Astrocyte (in vitro differentiated cells and primary cell): ENCODE measurements around the gene YOD1. TPM values are rescaled to one million over a fixed set of nuclear protein-coding genes. Genes with fewer than 3 reads are reported as not detected.
A peak's percentile ranks its signal among the peaks of the same experiment; 100 is the strongest.

Experiments
- DNase-seq: peaks from one replicate; pipeline ENCODE4 v3.0.0-alpha.2; 2010; ENCODE audit warnings: low read depth
- FAIRE-seq: peaks from 2 replicates; lab custom pipeline; 2011; peaks lifted over from hg19 to GRCh38; lab: Jason Lieb, UNC
- H2AFZ ChIP-seq: 2 replicates; pipeline ENCODE4 v1.6.0; 2012; ENCODE audit warnings: low read depth, low read length, inconsistent platforms
- H3K27ac ChIP-seq: 2 replicates; pipeline ENCODE4 v1.5.1; 2011; ENCODE audit warnings: low read depth, low read length, inconsistent platforms
- H3K27me3 ChIP-seq: 2 replicates; pipeline ENCODE4 v1.6.0; 2011; ENCODE audit warnings: low read length, inconsistent platforms; ENCODE audit not compliant: insufficient read depth
- H3K36me3 ChIP-seq: 2 replicates; pipeline ENCODE4 v1.5.1; 2011; ENCODE audit warnings: low read length, inconsistent platforms; ENCODE audit not compliant: insufficient read depth
- H3K4me1 ChIP-seq: 2 replicates; pipeline ENCODE4 v1.5.1; 2011; ENCODE audit warnings: low read length, inconsistent platforms; ENCODE audit not compliant: insufficient read depth
- H3K4me2 ChIP-seq: 2 replicates; pipeline ENCODE4 v1.6.0; 2012; ENCODE audit warnings: low read length, inconsistent platforms
- H3K4me3 ChIP-seq: 2 replicates; pipeline ENCODE4 v1.5.1; 2011; ENCODE audit warnings: low read depth, mild to moderate bottlenecking, low read length, inconsistent platforms; ENCODE audit not compliant: insufficient read depth
- H3K79me2 ChIP-seq: 2 replicates; pipeline ENCODE4 v1.6.0; 2012; ENCODE audit warnings: mild to moderate bottlenecking, low read length, inconsistent platforms; ENCODE audit not compliant: insufficient read depth
- H3K9ac ChIP-seq: 2 replicates; pipeline ENCODE4 v1.6.0; 2012; ENCODE audit warnings: mild to moderate bottlenecking, low read length, inconsistent platforms
- H3K9me3 ChIP-seq: 2 replicates; pipeline ENCODE4 v1.5.1; 2012; ENCODE audit warnings: low read depth, mild to moderate bottlenecking, low read length, inconsistent platforms; ENCODE audit not compliant: insufficient read depth
- H4K20me1 ChIP-seq: 2 replicates; pipeline ENCODE4 v1.6.0; 2012; ENCODE audit warnings: low read length, inconsistent platforms; ENCODE audit not compliant: insufficient read depth
- H3K27ac Mint-ChIP-seq: one replicate; pipeline ENCODE4 v1.8.0; 2021; ENCODE audit warnings: mild to moderate bottlenecking, mixed read lengths; ENCODE audit not compliant: unreplicated experiment
- H3K27me3 Mint-ChIP-seq: one replicate; pipeline ENCODE4 v1.8.0; 2021; ENCODE audit warnings: low read depth, mixed read lengths; ENCODE audit not compliant: unreplicated experiment
- H3K36me3 Mint-ChIP-seq: one replicate; pipeline ENCODE4 v1.8.0; 2021; ENCODE audit warnings: low read depth, mixed read lengths; ENCODE audit not compliant: unreplicated experiment
- H3K4me1 Mint-ChIP-seq: one replicate; pipeline ENCODE4 v1.8.0; 2021; ENCODE audit warnings: low read depth, mixed read lengths; ENCODE audit not compliant: unreplicated experiment
- H3K4me3 Mint-ChIP-seq: one replicate; pipeline ENCODE4 v1.8.0; 2021; ENCODE audit warnings: mild to moderate bottlenecking, moderate library complexity, mixed read lengths; ENCODE audit not compliant: unreplicated experiment
- H3K9me3 Mint-ChIP-seq: one replicate; pipeline ENCODE4 v1.8.0; 2021; ENCODE audit warnings: mild to moderate bottlenecking, mixed read lengths; ENCODE audit not compliant: unreplicated experiment
- CTCF ChIP-seq: IDR thresholded peaks from 2 replicates; pipeline ENCODE4 v1.5.1; 2011; ENCODE audit warnings: low read depth, mild to moderate bottlenecking, inconsistent platforms, low read length, moderate library complexity; ENCODE audit not compliant: insufficient read depth
- EZH2 ChIP-seq: IDR thresholded peaks from 2 replicates; pipeline ENCODE4 v1.6.1; 2012; ENCODE audit warnings: mild to moderate bottlenecking, low read length, inconsistent platforms; ENCODE audit not compliant: insufficient read depth
- total RNA-seq: library from RNA; stranded (reverse); gene quantifications from 2 replicates; pipeline ENCODE4 v1.2.1, GENCODE V29; 2021

YOD1 gene
- total RNA-seq, 1 donor from 2014 or later = 14.8 TPM

- Histone ChIP-seq H2AFZ (peak within 1 kb of the TSS; percentile 97), H3K4me3 (peak within 1 kb of the TSS; percentile 71), H3K27ac (peak within 1 kb of the TSS; percentile 50), H3K9ac (peak within 1 kb of the TSS; percentile 84), H3K79me2 (peaks cover 27% of the 10 kb centered on the region), H3K4me1 (peaks cover 22% of the 10 kb centered on the region), H4K20me1 (peaks cover 17% of the 10 kb centered on the region), H3K4me2 (peak within 1 kb of the TSS; percentile 93), H3K27me3 (no peaks in the 10 kb centered on the region), H3K36me3 (peaks cover 11% of the 10 kb centered on the region), H3K9me3 (no peaks in the 10 kb centered on the region)
- Mint-ChIP-seq H3K4me3 (peak within 1 kb of the TSS; percentile 100), H3K27me3 (no peaks in the 10 kb centered on the region), H3K36me3 (peaks cover 3% of the 10 kb centered on the region), H3K4me1 (peaks cover 17% of the 10 kb centered on the region), H3K27ac (peak within 1 kb of the TSS; percentile 92), H3K9me3 (no peaks in the 10 kb centered on the region)
- peak; percentile 87 for DNase-seq
- FAIRE-seq = no peak
- no peak for TF ChIP-seq EZH2
- no peak for TF ChIP-seq CTCF
Measured at GRCh38 chr1:207052911-207053769, 2.1 kb upstream of the YOD1 start, which contains the start of gene PFKFB2. Gene PFKFB2 (plus strand): TSS chr1:207053275. CDS start chr1:207054718, 1,443 bp downstream.

- H3K27me3 Mint-ChIP-seq = no peaks in the 10 kb centered on the region
- Histone ChIP-seq H4K20me1 (peaks cover 32% of the 10 kb centered on the region), H3K36me3 (peaks cover 16% of the 10 kb centered on the region), H3K4me3 (peak overlapping the region; percentile 93), H2AFZ (peak overlapping the region; percentile 86), H3K79me2 (peaks cover 52% of the 10 kb centered on the region), H3K9ac (peak overlapping the region; percentile 98), H3K4me2 (peak overlapping the region; percentile 93), H3K9me3 (no peaks in the 10 kb centered on the region), H3K27me3 (no peaks in the 10 kb centered on the region), H3K4me1 (peaks cover 22% of the 10 kb centered on the region), H3K27ac (peak overlapping the region; percentile 97)
- peak overlapping the region; percentile 100 for H3K4me3 Mint-ChIP-seq
- DNase-seq (peak; percentile 76), FAIRE-seq (no peak)
- TF ChIP-seq EZH2 = no peak
- no peak for TF ChIP-seq CTCF
- H3K27ac Mint-ChIP-seq = peak overlapping the region; percentile 96
- no peaks in the 10 kb centered on the region for H3K9me3 Mint-ChIP-seq
- H3K36me3 Mint-ChIP-seq = peaks cover 3% of the 10 kb centered on the region
- peaks cover 24% of the 10 kb centered on the region for H3K4me1 Mint-ChIP-seq
Measured at GRCh38 chr1:207050480-207051190, 373 bp downstream of the YOD1 start.
